HG03135 (cell line): Measurements from ENCODE around the gene TDRD1.

Experiments
- ATAC-seq: cut with Tn5 transposase; IDR thresholded peaks from one replicate; pipeline ENCODE4 v1.9.1; 2021; ENCODE audit warnings: mild to moderate bottlenecking, moderate library complexity; ENCODE audit not compliant: unreplicated experiment

The TDRD1 gene

GRCh38 chr10:114174695-114175188, 4.4 kb upstream of the TDRD1 start:
- ATAC-seq, result no peak

- no peak for ATAC-seq
These were observed 3.5 kb upstream of the TDRD1 start for GRCh38 chr10:114175667-114176066.

- ATAC-seq, result no peak
These were observed 2.6 kb upstream of the TDRD1 start for GRCh38 chr10:114176511-114176910.

- ATAC-seq, result no peak
These were observed 594 bp downstream of the TDRD1 start for GRCh38 chr10:114179747-114180146.

GRCh38 chr10:114180937-114181336, 1.8 kb downstream of the TDRD1 start:
- no peak for ATAC-seq

- ATAC-seq, result no peak
These were observed 2.8 kb downstream of the TDRD1 start for GRCh38 chr10:114181971-114182370.

- ATAC-seq, result no peak
These were observed 4.4 kb downstream of the TDRD1 start for GRCh38 chr10:114183563-114183962.

- no peak for ATAC-seq
These were observed 5.1 kb downstream of the TDRD1 start for GRCh38 chr10:114184276-114184675.

- ATAC-seq, result no peak
These were observed 8.8 kb downstream of the TDRD1 start for GRCh38 chr10:114188001-114188400.

GRCh38 chr10:114188900-114189299, 9.7 kb downstream of the TDRD1 start:
- ATAC-seq, result no peak

GRCh38 chr10:114189700-114190099, 10.5 kb downstream of the TDRD1 start:
- no peak for ATAC-seq

- ATAC-seq, result peak; percentile 89
These were observed 15.9 kb downstream of the TDRD1 start for GRCh38 chr10:114195079-114195478.

- ATAC-seq, result no peak
These were observed 20.1 kb downstream of the TDRD1 start for GRCh38 chr10:114199239-114199638.

- ATAC-seq, result no peak
These were observed 23.7 kb downstream of the TDRD1 start for GRCh38 chr10:114202812-114203211.

GRCh38 chr10:114206902-114207301, 27.7 kb downstream of the TDRD1 start:
- ATAC-seq, result no peak

- ATAC-seq, result no peak
These were observed 28.2 kb downstream of the TDRD1 start for GRCh38 chr10:114207349-114207748.

GRCh38 chr10:114208351-114208750, 29.2 kb downstream of the TDRD1 start:
- ATAC-seq, result no peak

- ATAC-seq, result no peak
These were observed 33.0 kb downstream of the TDRD1 start for GRCh38 chr10:114212153-114212552.

- no peak for ATAC-seq
These were observed 35.9 kb downstream of the TDRD1 start for GRCh38 chr10:114215033-114215432.

GRCh38 chr10:114220281-114220680, 41.1 kb downstream of the TDRD1 start:
- no peak for ATAC-seq

GRCh38 chr10:114221235-114221634, 42.1 kb downstream of the TDRD1 start:
- no peak for ATAC-seq

GRCh38 chr10:114223066-114223465, 43.9 kb downstream of the TDRD1 start:
- ATAC-seq, result no peak

GRCh38 chr10:114228156-114228555, 49.0 kb downstream of the TDRD1 start:
- ATAC-seq, result no peak
